GM19025 (cell line): ENCODE data around the gene KANK3.
"Not testable (repeated sequence)": the region's sequence is repeated elsewhere in the genome, so short reads cannot be mapped to it uniquely, and the experiment has no call there.

ENCODE experiments used
- ATAC-seq: cut with Tn5 transposase; IDR thresholded peaks from one replicate; pipeline ENCODE4 v1.9.1; 2021; ENCODE audit warnings: mild to moderate bottlenecking, low read depth, moderate library complexity; ENCODE audit not compliant: unreplicated experiment

Gene KANK3

GRCh38 chr19:8371011-8371804 is 28.1 kb upstream of the KANK3 start:
- ATAC-seq = no peak

DNA sequence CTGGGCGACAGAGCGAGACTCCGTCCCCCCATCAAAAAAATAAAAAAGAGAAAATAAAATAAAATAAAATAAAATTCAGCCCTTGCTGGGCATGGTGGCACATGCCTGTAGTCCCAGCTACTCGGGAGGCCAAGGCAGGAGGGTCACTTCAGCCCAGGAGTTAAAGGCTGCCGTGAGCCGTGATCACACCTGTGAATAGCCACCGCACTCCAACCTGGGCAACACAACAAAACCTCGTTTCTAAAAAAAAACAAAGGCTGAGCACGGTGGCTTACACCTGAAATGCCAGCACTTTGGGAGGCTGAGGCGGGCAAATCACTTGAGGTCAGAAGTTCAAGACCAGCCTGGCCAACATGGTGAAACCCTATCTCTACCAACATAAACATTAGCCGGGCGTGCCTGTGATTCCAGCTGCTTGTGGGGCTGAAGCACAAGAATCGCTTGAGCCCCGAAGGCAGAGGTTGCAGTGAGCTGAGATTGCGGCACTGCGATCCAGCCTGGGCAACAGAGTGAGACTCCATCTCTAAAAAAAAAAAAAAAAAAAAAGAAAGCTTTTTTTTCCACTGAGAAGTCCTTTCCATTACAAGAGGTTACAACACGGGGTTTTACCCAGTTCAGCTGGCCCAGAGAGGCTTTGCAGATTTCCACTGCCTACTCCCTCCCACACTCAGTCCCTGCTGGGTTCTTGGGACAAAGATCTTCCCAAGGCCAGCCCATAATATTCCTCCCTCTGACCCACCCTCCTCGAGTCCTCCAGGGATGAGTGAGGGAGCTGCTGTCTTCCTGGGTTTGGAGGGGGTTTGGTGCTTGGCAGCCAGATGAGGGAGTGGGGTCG is 27.3 kb upstream of the KANK3 start:
- no peak for ATAC-seq

GRCh38 chr19:8367327-8368001 is 24.4 kb upstream of the KANK3 start:
- no peak for ATAC-seq

DNA sequence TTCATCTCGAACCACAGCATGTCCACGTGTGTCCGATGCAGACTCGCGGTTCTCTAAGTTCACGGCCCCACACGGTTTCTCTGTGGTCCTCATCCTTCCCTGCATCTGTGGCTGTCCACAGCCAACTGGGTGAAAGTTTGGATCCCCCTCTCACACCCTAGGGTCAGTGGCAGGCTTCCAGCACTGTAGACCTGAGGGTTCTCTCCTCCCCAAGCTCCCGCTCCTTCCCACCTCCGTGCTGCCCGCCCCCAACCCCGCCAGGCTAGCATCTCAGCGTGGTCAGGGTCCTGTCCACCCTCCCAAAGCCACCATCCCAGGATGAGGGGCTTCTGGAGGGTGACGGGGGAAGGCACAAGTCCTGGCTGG is 23.9 kb upstream of the KANK3 start:
- no peak for ATAC-seq

DNA sequence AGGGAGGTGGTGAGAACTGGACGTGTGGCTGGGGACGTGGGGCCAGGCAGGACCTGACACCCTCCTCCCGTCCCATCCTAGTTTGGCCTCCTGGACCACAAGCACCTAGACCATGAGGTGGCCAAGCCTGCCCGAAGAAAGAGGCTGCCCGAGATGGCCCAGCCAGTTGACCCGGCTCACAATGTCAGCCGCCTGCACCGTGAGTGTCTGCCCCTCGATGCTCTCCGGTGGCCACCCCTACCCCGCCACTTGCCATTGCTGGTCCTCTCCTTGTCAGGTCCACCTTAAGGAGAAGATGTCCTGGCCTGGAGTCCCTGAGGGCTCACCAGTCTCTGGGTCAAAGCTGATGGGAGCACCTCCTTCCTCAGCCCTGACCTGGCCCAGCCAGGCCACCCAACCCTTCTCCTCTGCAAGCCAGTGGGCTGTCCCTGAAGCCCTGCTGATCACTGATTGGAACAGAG is 23.1 kb upstream of the KANK3 start:
- ATAC-seq = no peak

GRCh38 chr19:8363803-8364771 is 21.0 kb upstream of the KANK3 start, which contains the start of gene ANGPTL4:
Gene ANGPTL4, plus strand, starts transcription at chr19:8364155. Its CDS starts 167 bp downstream, at chr19:8364322.
- ATAC-seq = no peak

- no peak for ATAC-seq
Measured at GRCh38 chr19:8361921-8362793, 19.1 kb upstream of the KANK3 start.

DNA sequence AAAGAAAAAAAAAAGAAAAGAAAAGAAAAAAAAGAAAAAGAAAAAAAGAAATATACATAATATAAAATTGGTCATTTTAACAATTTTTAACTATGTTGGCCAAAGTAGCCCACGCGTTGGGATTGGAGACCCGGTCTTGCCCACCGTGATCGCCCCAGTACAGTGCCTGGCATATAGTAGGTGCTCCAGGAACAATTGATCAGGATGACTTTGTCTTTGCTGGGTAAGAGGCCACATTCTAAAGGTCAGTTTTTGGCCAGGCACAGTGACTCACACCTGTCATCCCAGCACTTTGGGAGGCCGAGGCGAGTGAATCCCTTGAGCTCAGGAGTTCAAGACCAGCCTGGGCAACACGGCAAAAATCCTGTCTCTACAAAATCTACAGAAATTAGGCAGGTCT is 17.1 kb upstream of the KANK3 start:
- ATAC-seq = no peak

GRCh38 chr19:8358948-8359347 is 15.9 kb upstream of the KANK3 start:
- no peak for ATAC-seq

- ATAC-seq = no peak
Measured at GRCh38 chr19:8357007-8357521, 14.0 kb upstream of the KANK3 start.

- ATAC-seq = no peak
Measured at GRCh38 chr19:8355631-8356402, 12.8 kb upstream of the KANK3 start.

DNA sequence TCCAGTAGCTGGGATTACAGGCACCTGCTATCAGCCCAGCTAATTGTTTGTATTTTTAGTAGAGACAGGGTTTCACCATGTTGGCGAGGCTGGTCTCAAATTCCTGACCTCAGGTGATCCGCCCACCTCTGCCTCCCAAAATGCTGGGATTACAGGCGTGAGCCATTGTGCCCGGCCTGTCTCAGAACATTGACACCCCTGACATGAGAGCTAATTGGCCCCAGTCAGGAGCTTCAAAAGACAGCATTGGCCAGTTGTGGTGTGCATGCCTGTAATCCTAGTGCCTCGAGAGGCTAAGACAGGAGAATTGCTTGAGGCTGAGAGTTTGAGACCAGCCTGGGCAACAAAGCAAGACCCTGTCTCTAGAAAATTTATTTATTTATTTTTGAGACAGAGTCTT is 9.8 kb upstream of the KANK3 start:
- not testable (repeated sequence) for ATAC-seq

DNA sequence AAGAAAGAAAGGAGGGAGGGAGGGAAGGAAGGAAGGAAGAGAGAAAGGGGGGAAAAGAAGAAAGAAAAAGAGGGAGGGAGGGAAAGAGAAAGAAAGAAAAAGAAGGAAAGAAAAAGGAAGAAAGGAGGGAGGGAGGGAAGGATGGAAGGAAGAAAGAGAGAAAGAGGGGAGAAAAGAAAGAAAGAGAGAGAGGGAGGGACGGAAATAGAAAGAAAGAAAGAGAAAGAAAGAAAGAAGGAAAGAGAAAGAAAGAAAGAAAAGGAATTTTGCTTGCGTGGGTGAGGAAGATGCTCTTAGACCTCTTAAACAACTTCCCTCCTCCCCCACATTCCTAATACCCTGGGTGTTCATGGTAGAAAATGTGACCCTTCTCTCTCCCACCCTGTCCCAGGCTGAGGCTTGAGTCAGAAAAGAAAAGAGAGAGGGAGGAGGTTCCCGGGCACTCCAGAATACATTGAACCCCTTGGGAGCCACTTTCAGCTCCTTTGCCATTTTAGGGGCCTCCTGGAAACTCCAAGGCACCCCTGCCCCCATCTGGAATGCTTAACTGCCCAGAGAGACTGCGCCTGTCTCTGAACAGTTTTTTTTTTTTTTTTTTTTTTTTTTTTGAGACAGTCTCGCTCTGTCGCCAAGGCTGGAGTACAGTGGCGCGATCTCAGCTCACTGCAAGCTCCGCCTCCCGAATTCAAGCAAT is 9.2 kb upstream of the KANK3 start:
- no peak for ATAC-seq

GRCh38 chr19:8349629-8350372 is 6.7 kb upstream of the KANK3 start:
- ATAC-seq = not testable (repeated sequence)

- ATAC-seq = no peak
Measured at GRCh38 chr19:8343483-8343844, 402 bp upstream of the KANK3 start.

DNA sequence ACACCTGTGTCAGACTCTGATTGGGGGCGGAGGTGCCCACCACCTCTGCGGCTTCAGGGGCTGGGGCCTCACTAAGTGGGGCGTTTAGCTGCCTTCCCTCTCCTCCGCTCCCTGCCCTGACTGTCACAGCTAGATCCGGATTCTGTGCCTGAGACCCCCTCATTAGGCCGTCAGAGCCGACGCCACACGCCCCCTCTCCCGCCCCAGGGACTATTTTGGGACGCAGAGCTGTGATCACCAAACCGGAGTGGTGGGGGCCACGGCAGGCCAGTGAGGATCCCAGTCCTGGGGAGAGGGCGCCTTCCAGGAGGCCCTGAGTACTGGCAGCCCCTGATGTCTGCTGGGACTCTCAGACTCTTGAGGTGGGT is 762 bp downstream of the KANK3 start:
- ATAC-seq = no peak

DNA sequence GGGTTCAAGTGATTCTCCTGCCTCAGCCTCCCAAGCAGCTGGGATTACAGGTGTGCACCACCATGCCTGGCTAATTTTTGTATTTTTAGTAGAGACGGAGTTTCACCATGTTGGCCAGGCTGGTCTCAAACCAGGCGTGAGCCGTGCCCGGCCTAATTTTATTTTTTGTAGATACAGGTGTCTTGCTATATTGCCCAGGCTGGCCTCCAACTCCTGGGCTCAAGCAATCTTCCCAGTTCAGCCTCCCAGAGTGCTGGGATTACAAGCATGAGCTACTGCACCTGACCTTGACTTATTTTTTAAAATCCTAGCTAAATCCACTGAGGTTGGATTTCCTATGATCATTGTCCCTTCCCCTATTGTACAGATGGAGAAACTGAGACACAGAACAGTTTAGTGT is 1.6 kb downstream of the KANK3 start:
- not testable (repeated sequence) for ATAC-seq
